Aorta (tissue), 5 donors: ENCODE results near the gene SETD9. TPM values are rescaled to one million over a fixed set of nuclear protein-coding genes. Genes with fewer than 3 reads are reported as not detected.

Experiments
- ATAC-seq: fragments of 200-7000 bp; cut with Tn5 transposase; one replicate; pipeline ENCODE4 v1.9.1; 2022; ENCODE audit warnings: moderate library complexity; ENCODE audit not compliant: low FRiP score
- DNase-seq, 2 donors: peaks; one replicate each; pipeline ENCODE4 v3.0.0-alpha.2; 2020
- H3K27ac ChIP-seq, 2 donors: one replicate each; pipeline ENCODE4 v1.5.1; 2013; ENCODE audit warnings: low read length in 2 of 2, mild to moderate bottlenecking in 2 of 2, moderate library complexity in 2 of 2, control low read depth in 1 of 2, inconsistent platforms in 1 of 2, low read depth in 1 of 2
- H3K27me3 ChIP-seq, 2 donors: one replicate each; pipeline ENCODE4 v1.6.1; 2013; ENCODE audit warnings: control low read depth in 1 of 2, low read length in 1 of 2, mild to moderate bottlenecking in 1 of 2, moderate library complexity in 1 of 2; ENCODE audit not compliant: insufficient read depth in 2 of 2, control insufficient read depth in 1 of 2
- H3K36me3 ChIP-seq, 2 donors: one replicate each; pipeline ENCODE4 v1.6.1; 2013; ENCODE audit warnings: control low read depth in 1 of 2, low read length in 1 of 2, mild to moderate bottlenecking in 1 of 2; ENCODE audit not compliant: insufficient read depth in 2 of 2, control insufficient read depth in 1 of 2
- H3K4me1 ChIP-seq, 2 donors: one replicate each; pipeline ENCODE4 v1.6.1; 2013; ENCODE audit warnings: low read length in 2 of 2, control low read depth in 1 of 2, mild to moderate bottlenecking in 1 of 2, moderate library complexity in 1 of 2; ENCODE audit not compliant: insufficient read depth in 2 of 2, control insufficient read depth in 1 of 2
- H3K4me3 ChIP-seq, 2 donors: one replicate each; pipeline ENCODE4 v1.5.1; 2013; ENCODE audit warnings: low read length in 2 of 2, control low read depth in 1 of 2, mild to moderate bottlenecking in 1 of 2
- H3K9me3 ChIP-seq: one replicate; pipeline ENCODE4 v1.6.1; 2013; ENCODE audit warnings: mild to moderate bottlenecking, low read length; ENCODE audit not compliant: control insufficient read depth
- WGBS, 2 donors: extraction: QIAGEN DNeasy Blood & Tissue Kit; methylation state at CpG; one replicate each; pipeline ENCODE4 v1.1.7; 2013; 5-methylcytosine and 5-hydroxymethylcytosine counted together
- intact Hi-C, 2 donors: fragments of 100-400 bp; cut with DNase I; formaldehyde crosslinking; loops; one replicate each; pipeline versions ENCODE4 v1.14.2 to v1.15.0; 2022
- polyA plus RNA-seq, 2 donors: library from polyadenylated mRNA; stranded (reverse); fragments of 200-250 nt; gene quantifications; one replicate each; pipeline ENCODE4 v1.2.3, GENCODE V29; 2013
- total RNA-seq, 2 donors: library from RNA; stranded (reverse); fragmentation: NEBNext Ultra II Directional; extraction: Animal tissue kit (Norgen Biotek cat#: 25700); gene quantifications; one replicate each; pipeline ENCODE4 v1.2.1, GENCODE V29; 2021
- donor health status: healthy with polysubstance abuse.
- donor health status: Bipolar disorder and iron deficiency.
- donor health status: DM: no; HTN: no; CAD: no.
- donor health status: DM: no; HTN: no; CAD: no.
- donor health status: DM: yes; HTN: yes; CAD: no.

Gene SETD9
- total and polyA plus RNA-seq, 4 donors = 8.1 to 11.1 (median 8.8) TPM

DNA sequence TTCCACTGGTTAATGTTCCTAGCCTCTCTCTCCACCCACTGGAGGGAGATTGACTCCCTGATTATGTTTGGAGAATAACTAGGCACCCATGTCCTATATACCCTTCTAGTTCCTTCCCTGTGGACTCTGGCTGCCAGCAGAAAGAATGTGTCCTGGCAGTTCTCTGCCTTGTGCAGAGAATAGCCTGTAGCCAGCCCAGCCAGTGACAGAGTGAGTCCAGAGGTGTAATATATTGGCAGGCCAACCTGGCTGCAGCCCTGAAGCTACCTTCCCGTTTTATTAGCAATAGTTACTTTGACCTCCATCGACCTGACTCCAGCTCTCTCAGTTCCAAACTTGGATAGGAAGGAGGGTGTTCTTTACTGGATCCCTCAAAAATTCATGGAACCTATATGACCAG is 8.1 kb downstream of the SETD9 start:
- Histone ChIP-seq H3K4me3 (no peak overlapping the region), H3K27ac (no peak overlapping the region), H3K4me1 (no peaks in the 10 kb centered on the region), H3K27me3 (no peaks in the 10 kb centered on the region), H3K9me3 (no peaks in the 10 kb centered on the region), H3K36me3 (peaks cover 0 to under 1% of the 10 kb centered on the region in 2 donors)
- DNase-seq (no peak), ATAC-seq (no peak)
- intact Hi-C loops = no loop called here
- 40 to 45% methylated on average over 2 of the region's 2 CpGs for WGBS, 2 donors

DNA sequence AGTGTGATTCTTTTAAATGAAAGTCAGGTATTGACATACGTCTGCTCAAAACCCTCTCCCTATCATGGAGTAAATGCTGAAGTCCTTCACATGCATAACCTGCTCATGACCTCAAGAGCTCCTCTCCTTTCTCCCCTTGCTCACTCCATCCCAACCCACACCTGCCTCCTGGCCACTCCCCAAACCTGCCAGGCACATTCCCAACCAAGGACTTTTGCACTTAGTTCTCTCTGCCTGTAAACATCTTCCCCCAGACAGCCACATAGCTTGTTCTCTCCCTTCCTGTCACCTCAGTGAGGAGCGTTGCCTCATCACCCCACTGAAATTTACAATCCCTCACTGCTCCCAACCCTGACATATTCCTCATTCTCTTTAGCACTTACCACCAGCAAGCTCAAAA is 8.7 kb downstream of the SETD9 start:
- intact Hi-C loops = no loop called here
- Histone ChIP-seq H3K4me1 (no peaks in the 10 kb centered on the region), H3K36me3 (peaks cover 2 to 4% of the 10 kb centered on the region in 2 donors), H3K4me3 (no peak overlapping the region), H3K27me3 (no peaks in the 10 kb centered on the region), H3K27ac (no peak overlapping the region), H3K9me3 (no peaks in the 10 kb centered on the region)
- 66 to 73% methylated on average over 2 of the region's 2 CpGs for WGBS, 2 donors
- DNase-seq = no peak
- no peak for ATAC-seq

DNA sequence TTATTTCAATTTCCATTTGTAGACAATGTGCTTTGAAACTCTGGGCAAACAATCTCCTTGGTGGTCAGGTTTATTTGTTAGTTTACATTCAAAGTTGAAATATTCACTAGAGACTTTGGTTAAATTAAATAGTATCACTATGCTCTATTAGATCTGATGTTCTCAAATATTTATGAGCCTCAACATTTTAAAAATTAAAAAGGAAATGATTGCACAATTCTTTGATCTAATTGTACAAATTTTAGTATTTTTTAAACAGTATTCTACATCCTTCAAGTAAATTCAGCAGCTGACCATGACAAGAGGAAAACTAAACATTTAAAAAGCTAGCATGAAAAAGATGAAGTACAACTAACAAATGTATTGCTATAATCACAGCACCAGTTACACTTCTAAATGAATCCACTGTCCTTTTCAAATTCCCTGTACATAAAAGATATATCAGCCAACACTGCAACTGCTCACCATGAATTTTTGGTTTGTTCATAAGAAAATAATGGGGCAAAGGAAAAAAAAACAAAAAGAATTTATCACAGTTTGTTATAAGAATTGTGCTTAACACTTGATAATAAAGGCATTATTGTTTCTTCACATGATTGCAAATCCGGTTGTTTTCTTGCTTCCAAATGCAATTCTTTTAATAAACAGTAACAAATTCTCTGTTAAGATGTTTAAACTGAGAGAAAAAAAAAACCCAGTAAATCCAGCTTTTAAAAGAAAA is 10.7 kb downstream of the SETD9 start:
- DNase-seq = no peak
- H3K27ac ChIP-seq = no peak overlapping the region
- peaks cover 5 to 8% of the 10 kb centered on the region in 2 donors for H3K36me3 ChIP-seq
- H3K27me3 ChIP-seq = no peaks in the 10 kb centered on the region
- intact Hi-C loops = no loop called here
- no peaks in the 10 kb centered on the region for H3K4me1 ChIP-seq
- 65 to 76% methylated on average over 1 of the region's 1 CpG for WGBS, 2 donors
- no peaks in the 10 kb centered on the region for H3K9me3 ChIP-seq
- H3K4me3 ChIP-seq = no peak overlapping the region
- ATAC-seq = no peak

DNA sequence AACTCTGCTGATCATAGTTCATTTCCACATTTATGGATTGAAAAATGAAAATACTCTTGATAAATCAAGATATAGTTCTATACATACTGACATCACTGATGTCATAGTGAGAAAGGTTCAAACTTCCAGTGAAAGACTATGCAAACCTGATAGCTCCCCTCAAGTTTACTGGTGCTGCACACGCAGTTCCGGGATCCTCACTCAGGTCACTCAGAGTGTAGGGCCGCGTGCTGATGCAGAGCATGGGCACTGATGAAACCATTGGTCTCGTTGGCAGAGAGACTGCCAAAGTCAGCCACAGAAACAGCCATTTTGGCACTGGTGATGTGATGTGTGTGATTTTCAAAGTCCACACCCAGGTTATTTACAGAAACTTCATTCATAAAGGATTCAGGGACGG is 13.5 kb downstream of the SETD9 start:
- DNase-seq = no peak
- Histone ChIP-seq H3K27me3 (no peaks in the 10 kb centered on the region), H3K9me3 (no peaks in the 10 kb centered on the region), H3K4me3 (no peak overlapping the region), H3K27ac (no peak overlapping the region), H3K4me1 (no peaks in the 10 kb centered on the region), H3K36me3 (peaks cover 5 to 8% of the 10 kb centered on the region in 2 donors)
- no peak for ATAC-seq
- 92 to 96% methylated on average over 6 of the region's 6 CpGs for WGBS, 2 donors
- intact Hi-C loops = no loop called here

DNA sequence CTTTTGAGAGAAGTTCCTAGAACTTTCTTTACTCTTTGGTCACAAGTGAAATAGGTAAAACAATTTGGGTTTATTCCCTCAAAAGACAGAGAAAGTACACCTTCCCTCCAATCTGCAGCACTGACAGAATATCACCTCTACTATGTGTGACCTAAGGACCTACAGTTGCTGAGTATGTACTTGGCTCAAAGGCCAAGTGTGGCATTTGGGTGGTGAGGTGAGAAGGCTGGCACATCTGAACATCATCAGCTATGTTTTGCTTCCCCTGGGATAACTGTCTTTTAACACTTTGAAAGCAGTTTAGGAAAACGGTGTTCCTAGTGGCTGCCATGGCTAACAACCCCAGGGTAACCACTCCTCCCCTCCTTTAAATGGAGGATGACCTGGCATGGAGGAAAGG is 24.9 kb downstream of the SETD9 start:
- Histone ChIP-seq H3K9me3 (no peaks in the 10 kb centered on the region), H3K4me1 (peaks cover 0 to 2% of the 10 kb centered on the region in 2 donors), H3K36me3 (peaks cover 0 to 2% of the 10 kb centered on the region in 2 donors), H3K27ac (no peak overlapping the region), H3K27me3 (no peaks in the 10 kb centered on the region), H3K4me3 (no peak overlapping the region)
- intact Hi-C loops = no loop called here
- no peak for ATAC-seq
- 38 to 58% methylated on average over 1 of the region's 1 CpG for WGBS, 2 donors
- no peak for DNase-seq

DNA sequence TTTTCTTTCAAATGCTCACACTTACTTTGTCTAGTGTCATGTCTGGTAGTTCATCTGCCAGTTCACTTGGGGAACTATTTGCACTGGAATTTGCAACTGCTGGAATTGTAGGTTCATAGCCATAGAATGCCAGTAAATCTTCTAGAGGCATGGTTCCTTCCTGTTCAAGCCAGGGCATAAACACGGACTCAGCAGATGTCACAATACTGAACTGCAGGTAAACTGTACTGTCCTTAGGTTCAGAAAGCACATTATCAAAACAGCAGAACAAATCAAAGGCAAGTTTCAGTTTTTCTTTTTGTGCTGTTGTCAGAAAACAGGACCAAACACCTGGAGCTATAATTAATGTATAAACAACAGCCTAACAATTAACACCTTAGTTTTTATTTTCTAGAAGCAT is 29.5 kb downstream of the SETD9 start:
- WGBS, 2 donors = 53 to 79% methylated on average over 1 of the region's 1 CpG
- intact Hi-C loops = no loop called here
- Histone ChIP-seq H3K27me3 (no peaks in the 10 kb centered on the region), H3K4me1 (no peaks in the 10 kb centered on the region), H3K36me3 (peaks cover 0 to 10% of the 10 kb centered on the region in 2 donors), H3K27ac (peak overlapping the region in 1 of 2 donors; percentile 4), H3K9me3 (no peaks in the 10 kb centered on the region), H3K4me3 (no peak overlapping the region)
- no peak for ATAC-seq
- DNase-seq = no peak

DNA sequence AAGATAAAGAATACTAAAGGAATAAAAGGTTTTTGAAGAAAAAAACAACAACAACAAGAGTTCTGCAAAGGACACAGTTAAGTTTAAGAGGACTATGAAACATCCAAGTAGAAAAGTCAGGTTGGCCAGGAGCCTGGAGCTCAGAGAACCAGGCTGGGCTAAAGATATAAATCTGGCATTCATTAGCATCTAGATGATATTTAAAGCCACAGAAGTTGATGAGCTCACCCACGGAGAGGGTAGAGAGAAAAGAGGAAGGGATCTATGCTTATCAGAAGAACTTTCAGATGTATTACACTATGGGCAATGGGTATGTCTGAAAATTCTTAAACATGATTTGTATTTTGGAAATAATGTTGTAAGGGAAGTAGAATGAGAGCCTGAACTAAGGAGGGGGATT is 32.6 kb downstream of the SETD9 start:
- Histone ChIP-seq H3K9me3 (no peaks in the 10 kb centered on the region), H3K4me1 (no peaks in the 10 kb centered on the region), H3K27me3 (no peaks in the 10 kb centered on the region), H3K4me3 (no peak overlapping the region), H3K36me3 (peaks cover 0 to 8% of the 10 kb centered on the region in 2 donors), H3K27ac (no peak overlapping the region)
- no peak for DNase-seq
- WGBS, 2 donors = 2 to 8% methylated on average over 1 of the region's 1 CpG
- intact Hi-C loops = no loop called here
- no peak for ATAC-seq

DNA sequence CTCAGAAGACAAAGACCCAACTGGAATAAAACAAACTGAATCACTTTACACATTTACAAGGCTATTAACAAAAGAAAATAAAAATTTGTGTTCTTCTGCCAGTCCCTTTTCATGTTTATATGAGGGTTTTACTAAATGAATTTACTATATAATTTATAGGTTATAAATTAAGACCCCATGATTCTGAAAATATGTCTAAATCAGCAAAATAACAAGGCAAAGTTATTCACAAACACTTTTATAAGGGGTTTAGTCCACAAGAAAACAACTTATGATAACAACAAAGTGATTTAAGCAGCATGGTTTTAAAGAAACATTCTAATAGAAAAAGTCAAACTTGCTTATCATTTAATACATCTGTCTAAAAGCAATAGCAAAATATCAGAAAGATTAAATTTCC is 37.7 kb downstream of the SETD9 start:
- H3K4me1 ChIP-seq = no peaks in the 10 kb centered on the region
- H3K36me3 ChIP-seq = peaks cover 0 to 4% of the 10 kb centered on the region in 2 donors
- DNase-seq = no peak
- intact Hi-C loops = no loop called here
- no peaks in the 10 kb centered on the region for H3K27me3 ChIP-seq
- no peak for ATAC-seq
- no peaks in the 10 kb centered on the region for H3K9me3 ChIP-seq
- no peak overlapping the region for H3K27ac ChIP-seq
- no peak overlapping the region for H3K4me3 ChIP-seq

GRCh38 chr5:56950626-56951125 is 41.3 kb downstream of the SETD9 start:
- Histone ChIP-seq H3K27me3 (no peaks in the 10 kb centered on the region), H3K4me1 (no peaks in the 10 kb centered on the region), H3K4me3 (peak overlapping the region; percentile 96), H3K9me3 (no peaks in the 10 kb centered on the region), H3K36me3 (no peaks in the 10 kb centered on the region), H3K27ac (peak overlapping the region; percentile 46 to 98)
- intact Hi-C loops = loop anchor here (2.0 to 5.0 kb wide), 5 partner anchors 40 to 272 kb away; partner anchors contain the start of genes GPBP1 (in 1 of the 2) and SETD9 (in 1 of the 2)
- DNase-seq (peak; percentile 80 to 91), ATAC-seq (peak; percentile 89)
- WGBS, 2 donors = 0 to 1% methylated on average over 33 of the region's 33 CpGs
